ENCODE results near the gene SOX18. TPM values are rescaled to one million over a fixed set of nuclear protein-coding genes. Genes with fewer than 3 reads are reported as not detected.

Gene SOX18
- total and polyA plus RNA-seq, 2 of the 8 experiments (the other 6 are each of a cell fraction or from before 2014, with no cell fraction given) = 0.09 TPM; not detected in 1

DNA sequence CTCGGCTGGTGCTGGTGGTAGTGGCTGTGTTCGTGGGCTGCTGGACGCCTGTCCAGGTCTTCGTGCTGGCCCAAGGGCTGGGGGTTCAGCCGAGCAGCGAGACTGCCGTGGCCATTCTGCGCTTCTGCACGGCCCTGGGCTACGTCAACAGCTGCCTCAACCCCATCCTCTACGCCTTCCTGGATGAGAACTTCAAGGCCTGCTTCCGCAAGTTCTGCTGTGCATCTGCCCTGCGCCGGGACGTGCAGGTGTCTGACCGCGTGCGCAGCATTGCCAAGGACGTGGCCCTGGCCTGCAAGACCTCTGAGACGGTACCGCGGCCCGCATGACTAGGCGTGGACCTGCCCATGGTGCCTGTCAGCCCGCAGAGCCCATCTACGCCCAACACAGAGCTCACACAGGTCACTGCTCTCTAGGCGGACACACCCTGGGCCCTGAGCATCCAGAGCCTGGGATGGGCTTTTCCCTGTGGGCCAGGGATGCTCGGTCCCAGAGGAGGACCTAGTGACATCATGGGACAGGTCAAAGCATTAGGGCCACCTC, 49.1 kb upstream of the SOX18 start:
- no peaks in the 10 kb centered on the region for H3K79me1 ChIP-seq (ENCODE audit: low read depth, low read length)
- no peak overlapping the region; the same call in 1 of the 2 replicates for H4K8ac ChIP-seq (ENCODE audit: extremely low read depth, insufficient read depth, low read length)
- H3K23ac ChIP-seq (ENCODE audit: insufficient read length) = no peak overlapping the region
- DNase-seq (ENCODE audit: low read depth in 1 of 2, low spot score in 2 of 2) (no peak), FAIRE-seq (no peak)
- peaks cover 0 to 2% of the 10 kb centered on the region in 2 experiments for H4K20me1 ChIP-seq (replicated peaks in 1 of 2; ENCODE audit: control insufficient read depth in 1 of 2, insufficient read depth in 2 of 2, low read length in 2 of 2)
- H3K14ac ChIP-seq (ENCODE audit: insufficient read length) = no peak overlapping the region
- no peaks in the 10 kb centered on the region for H3K9me3 ChIP-seq (ENCODE audit: insufficient read depth in 2 of 2, low read depth in 1 of 2, low read length in 1 of 2)
- H3K18ac ChIP-seq (ENCODE audit: extremely low read depth, low read length) = no peak overlapping the region
- no peak overlapping the region for H4K5ac ChIP-seq (ENCODE audit: insufficient read length, low read depth, low read length)
- WGBS, 2 experiments (ENCODE audit: extremely low coverage in 1 of 2, insufficient coverage in 1 of 2, insufficient read length in 1 of 2, insufficient replicate concordance in 2 of 2, low coverage in 1 of 2, low lambda C conversion rate in 2 of 2, missing lambda C conversion rate in 1 of 2) = 88% methylated on average over 28 of the region's 28 CpGs; no CpG with 5 or more reads in 1 of the 2 experiments
- no peak overlapping the region for H3K4me3 ChIP-seq (ENCODE audit: extremely low read depth in 1 of 4, insufficient read depth in 2 of 4, low read depth in 3 of 4, low read length in 4 of 4)
- H2BK12ac ChIP-seq (ENCODE audit: low read depth, low read length) = no peak overlapping the region
- ChIA-PET CTCF (ENCODE audit: partially characterized antibody) (interaction anchor here (1.0 to 5.0 kb wide), 7 partner anchors 9 to 45 kb away, joined by 3 to 41 read pairs (median 4); partner anchors contain the start of gene LKAAEAR1), POLR2A (ENCODE audit: partially characterized antibody) (interaction anchor here (1.1 kb wide), 1 partner anchor 10 kb away, joined by 3 read pairs; no protein-coding TSS in a partner anchor)
- no peak overlapping the region for H2BK15ac ChIP-seq (ENCODE audit: low read length)
- no peak overlapping the region for H3K4me2 ChIP-seq (ENCODE audit: insufficient read depth in 1 of 2, low read depth in 2 of 2, low read length in 2 of 2)
- H3K23me2 ChIP-seq (ENCODE audit: low read depth, low read length) = peaks cover 7% of the 10 kb centered on the region; the same call in 1 of the 2 replicates
- H3K27ac ChIP-seq (ENCODE audit: low read depth, low read length) = no peak overlapping the region
- H2BK20ac ChIP-seq (ENCODE audit: low read length) = no peak overlapping the region
- H2BK120ac ChIP-seq (replicated peaks; ENCODE audit: low read depth, low read length) = no peak overlapping the region
- peaks cover 2 to 26% (median 21%) of the 10 kb centered on the region in 4 experiments for H3K27me3 ChIP-seq (replicated peaks in 1 of 4; ENCODE audit: control insufficient read depth in 3 of 4, extremely low read depth in 1 of 4, insufficient read depth in 3 of 4, low read length in 3 of 4)
- peaks cover 0 to 2% (median under 1%) of the 10 kb centered on the region in 4 experiments; a peak in 1 of 7 replicates for H3K4me1 ChIP-seq (replicated peaks in 1 of 4; ENCODE audit: control insufficient read depth in 3 of 4, insufficient read depth in 4 of 4, low read length in 3 of 4)
- H4K91ac ChIP-seq (replicated peaks; ENCODE audit: insufficient read length, low read length) = no peak overlapping the region
- H3K79me2 ChIP-seq (ENCODE audit: control insufficient read depth in 1 of 2, insufficient read depth in 2 of 2, low read length in 2 of 2) = no peaks in the 10 kb centered on the region
- H3K9ac ChIP-seq (replicated peaks in 1 of 4; ENCODE audit: extremely low read depth in 1 of 4, low read depth in 3 of 4, low read length in 3 of 4) = no peak overlapping the region; a peak in 1 of 7 replicates
- H2AK5ac ChIP-seq (ENCODE audit: low read depth, low read length) = no peak overlapping the region
- H3K4ac ChIP-seq (replicated peaks; ENCODE audit: insufficient read length, low read depth, low read length) = no peak overlapping the region
- no peaks in the 10 kb centered on the region for H3K36me3 ChIP-seq (ENCODE audit: control insufficient read depth in 2 of 4, insufficient read depth in 4 of 4, low read length in 3 of 4)
- H2BK5ac ChIP-seq (ENCODE audit: low read depth, low read length) = no peak overlapping the region
- H2AFZ ChIP-seq (ENCODE audit: low read length) = no peak overlapping the region
- H3K56ac ChIP-seq (replicated peaks; ENCODE audit: insufficient read length, low read depth, low read length) = no peak overlapping the region

All from H1 (cell line).